GM12873 (cell line): Measurements from ENCODE around the gene HDAC6.

Source experiments
- CTCF ChIP-seq: IDR thresholded peaks from 2 replicates; pipeline ENCODE4 v1.5.1; 2012; ENCODE audit warnings: low read depth, mild to moderate bottlenecking, moderate library complexity, low read length, control low read depth; ENCODE audit not compliant: insufficient read depth; ENCODE audit errors: missing control alignments

HDAC6 gene

DNA sequence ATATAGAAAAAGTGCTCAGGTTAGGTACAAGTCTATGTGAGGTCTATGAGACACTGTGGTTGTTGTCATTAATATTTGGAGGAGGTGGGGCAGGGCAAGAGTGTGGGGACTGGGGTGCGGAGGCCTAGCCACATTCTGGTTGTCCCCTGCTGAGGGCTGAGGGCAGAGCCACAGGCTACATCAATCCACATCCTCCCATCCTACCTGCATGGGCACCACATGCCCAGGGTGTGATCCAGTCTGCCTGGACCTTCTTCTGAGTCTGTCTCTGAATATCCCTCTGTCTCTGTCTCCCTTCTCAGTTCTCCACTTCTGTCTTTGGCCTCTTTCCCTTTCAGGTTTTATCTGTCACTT is 16.7 kb upstream of the HDAC6 start:
- no peak for TF ChIP-seq CTCF

DNA sequence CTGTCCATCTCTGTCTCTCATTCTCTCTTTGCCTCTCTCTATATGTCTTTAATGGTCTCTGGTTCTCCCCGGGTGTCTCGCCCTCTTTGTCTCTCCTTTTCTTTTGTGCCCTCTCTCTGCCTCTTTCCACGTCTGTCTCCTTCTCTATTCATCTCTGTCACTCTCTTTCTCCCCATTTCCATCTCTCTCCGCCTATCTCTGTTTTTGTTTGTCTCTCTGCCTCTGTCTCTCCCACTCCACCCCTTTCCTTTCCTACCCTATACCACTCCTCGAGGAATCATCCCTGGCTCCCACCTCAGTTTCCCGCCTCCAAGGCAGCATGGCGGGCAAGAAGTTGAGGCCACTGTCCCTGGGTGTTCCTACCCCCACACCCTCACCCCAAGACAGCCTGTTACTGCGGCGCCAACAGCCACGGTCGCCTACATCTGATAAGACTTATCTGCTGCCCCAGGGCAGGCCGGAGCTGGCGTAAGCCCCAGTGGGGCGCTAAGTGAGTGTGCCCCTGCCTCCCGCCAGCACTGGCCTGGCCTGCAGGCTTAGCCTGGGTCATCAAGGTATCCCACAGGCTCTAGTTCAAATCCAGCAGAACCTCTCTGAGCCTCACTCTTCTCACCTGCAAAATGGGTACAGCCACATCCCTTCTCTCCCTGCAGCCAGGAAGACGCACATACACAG is 16.2 kb upstream of the HDAC6 start:
- TF ChIP-seq CTCF: no peak

DNA sequence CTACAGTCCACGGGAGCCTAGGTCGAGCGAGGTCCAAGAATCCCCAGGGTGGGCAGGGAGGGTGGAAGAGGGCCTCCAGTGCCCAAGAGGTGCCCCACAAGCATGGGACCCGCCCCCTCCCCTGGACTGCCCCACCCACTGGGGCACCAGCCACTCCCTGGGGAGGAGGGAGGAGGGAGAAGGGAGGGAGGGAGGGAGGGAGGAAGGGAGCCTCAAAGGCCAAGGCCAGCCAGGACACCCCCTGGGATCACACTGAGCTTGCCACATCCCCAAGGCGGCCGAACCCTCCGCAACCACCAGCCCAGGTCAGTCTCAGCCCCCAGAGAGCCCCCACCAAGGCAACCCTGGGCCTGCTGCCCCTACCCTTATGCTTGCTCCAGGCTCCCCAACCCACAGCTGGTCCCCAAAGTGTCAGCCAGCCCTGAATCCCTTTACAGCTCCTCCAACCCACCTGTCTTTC is 15.5 kb upstream of the HDAC6 start, which contains the start of gene GATA1:
TSS of gene GATA1 (plus strand) at position 250 of the 460 bp plus-strand sequence. CDS start 4,520 bp downstream, outside the sequence.
- no peak for TF ChIP-seq CTCF

DNA sequence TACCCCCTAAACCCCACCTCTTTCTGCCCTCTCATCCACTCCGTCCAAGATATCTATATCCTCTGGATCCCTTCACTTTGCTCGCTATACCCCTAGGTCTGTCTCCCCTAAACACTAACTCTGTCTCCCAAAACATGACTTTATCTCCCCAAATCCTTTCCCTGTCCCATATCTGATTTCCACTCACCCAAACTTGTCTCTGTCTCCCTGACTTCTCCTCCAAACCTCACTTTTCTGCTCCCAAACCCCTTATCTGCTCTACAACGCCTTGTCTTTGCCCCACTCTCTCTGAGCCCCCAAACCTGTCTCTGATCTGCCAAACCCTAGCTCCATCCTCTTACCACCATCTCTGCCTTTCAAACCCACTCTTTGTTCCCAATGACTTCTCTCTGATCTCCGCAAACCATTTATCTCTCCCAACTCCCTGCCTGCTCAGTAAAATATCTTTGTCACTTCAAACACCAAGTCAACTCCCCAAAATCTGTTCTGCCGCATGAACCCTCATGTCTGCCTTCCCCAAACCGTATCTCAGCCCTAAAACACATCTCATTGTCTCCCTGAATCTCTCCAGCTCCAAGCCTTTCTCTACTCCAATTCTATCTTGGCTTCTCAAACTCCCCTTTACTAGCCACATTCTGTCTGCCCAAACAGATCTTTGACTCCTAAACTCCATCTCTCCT is 14.9 kb upstream of the HDAC6 start:
- TF ChIP-seq CTCF: no peak

- TF ChIP-seq CTCF: no peak
Observed at GRCh38 chrX:48787505-48788443, 14.1 kb upstream of the HDAC6 start.

DNA sequence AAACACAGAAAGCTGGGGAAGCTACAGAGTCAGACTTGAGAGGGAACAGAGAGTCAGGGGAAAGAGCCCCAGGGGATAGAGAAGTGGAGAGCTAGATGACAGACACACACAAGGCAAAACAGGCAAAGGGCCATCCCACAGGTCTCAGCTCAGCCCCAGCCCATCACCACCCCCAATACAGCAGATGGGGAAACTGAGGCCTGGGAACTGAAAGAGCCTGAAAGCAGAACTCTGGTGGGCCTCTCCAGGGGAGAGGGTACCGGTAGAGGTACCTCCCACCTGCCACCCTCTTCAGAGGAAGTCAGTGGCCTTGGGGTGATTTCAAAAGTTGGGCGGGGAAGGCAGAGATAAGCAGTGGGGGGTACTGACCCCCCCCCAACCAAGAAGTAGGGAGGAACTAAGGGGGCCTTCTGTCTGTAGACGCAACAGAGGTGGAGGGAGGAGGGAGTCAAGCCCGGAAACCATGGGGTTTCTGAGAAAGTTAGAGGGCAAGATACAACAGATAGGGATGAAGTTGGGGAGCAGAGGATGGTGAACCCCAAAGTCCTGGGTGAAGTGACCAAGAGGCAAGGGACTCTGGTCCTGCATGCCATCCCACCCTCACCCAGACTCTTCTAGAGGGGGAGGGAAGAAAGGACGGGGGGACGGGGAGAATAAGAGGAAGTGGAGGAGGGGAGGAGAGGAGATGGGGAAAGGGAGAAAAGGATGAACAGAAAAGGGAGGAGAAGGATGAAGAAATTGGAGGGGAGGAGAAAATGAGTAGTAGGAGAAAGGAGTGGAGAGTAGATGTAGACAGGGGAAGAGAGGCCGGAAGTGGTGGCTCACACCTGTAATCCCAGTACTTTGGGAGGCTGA is 12.3 kb upstream of the HDAC6 start:
- no peak for TF ChIP-seq CTCF
